SH-SY5Y (cell line): ENCODE measurements around the gene DSCAML1.

Experiments
- GATA2 ChIP-seq: IDR thresholded peaks from 2 replicates; pipeline ENCODE4 v1.6.1; 2011; ENCODE audit warnings: mild to moderate bottlenecking, low read depth, low read length
- GATA3 ChIP-seq: IDR thresholded peaks from 2 replicates; pipeline ENCODE4 v1.6.1; 2011; ENCODE audit warnings: low read depth, mild to moderate bottlenecking, low read length, moderate library complexity

DNA sequence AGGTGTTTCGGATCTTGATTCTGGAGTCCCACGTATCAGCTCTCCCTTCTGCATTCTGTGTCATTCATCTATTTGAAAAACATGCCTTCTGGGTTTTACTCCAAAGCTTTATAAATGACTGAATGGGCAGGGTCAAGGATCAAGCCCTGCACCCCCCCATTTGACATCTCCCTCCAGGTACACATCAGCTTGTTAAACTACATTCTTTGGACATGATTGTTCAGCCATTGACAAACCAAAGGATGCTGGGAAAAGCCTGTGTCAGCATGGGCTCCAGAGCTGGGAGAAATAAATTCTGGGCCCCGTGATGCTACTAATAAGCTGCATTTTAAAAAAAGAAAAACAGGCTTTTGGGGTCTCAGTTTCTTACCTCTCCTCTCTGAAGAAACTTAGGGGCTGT lies 103.7 kb downstream of the DSCAML1 start:
- TF ChIP-seq GATA2, result no peak
- no peak for TF ChIP-seq GATA3
